ENCODE data around the gene RNF113A.
"Not testable (repeated sequence)": the region's sequence is repeated elsewhere in the genome, so short reads cannot be mapped to it uniquely, and the experiment has no call there.

Gene RNF113A

DNA sequence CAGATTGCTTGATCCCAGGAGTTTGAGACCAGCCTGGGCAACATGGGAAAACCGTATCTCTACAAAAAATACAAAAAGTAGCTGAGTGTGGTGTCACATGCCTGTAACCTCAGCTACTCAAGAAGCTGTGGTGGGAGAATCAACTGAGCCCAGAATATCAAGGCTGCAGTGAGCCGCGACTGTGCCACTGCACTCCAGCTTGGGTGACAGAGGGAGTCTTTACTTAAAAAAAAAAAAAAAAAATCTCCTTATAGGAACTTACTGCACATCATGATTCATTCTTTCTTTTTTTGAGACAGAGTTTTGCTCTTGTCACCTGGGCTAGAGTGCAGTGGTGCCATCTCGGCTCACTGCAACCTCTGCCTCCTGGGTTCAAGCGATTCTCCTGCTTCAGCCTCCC is 43.1 kb downstream of the RNF113A start:
- no peak for FAIRE-seq

DNA sequence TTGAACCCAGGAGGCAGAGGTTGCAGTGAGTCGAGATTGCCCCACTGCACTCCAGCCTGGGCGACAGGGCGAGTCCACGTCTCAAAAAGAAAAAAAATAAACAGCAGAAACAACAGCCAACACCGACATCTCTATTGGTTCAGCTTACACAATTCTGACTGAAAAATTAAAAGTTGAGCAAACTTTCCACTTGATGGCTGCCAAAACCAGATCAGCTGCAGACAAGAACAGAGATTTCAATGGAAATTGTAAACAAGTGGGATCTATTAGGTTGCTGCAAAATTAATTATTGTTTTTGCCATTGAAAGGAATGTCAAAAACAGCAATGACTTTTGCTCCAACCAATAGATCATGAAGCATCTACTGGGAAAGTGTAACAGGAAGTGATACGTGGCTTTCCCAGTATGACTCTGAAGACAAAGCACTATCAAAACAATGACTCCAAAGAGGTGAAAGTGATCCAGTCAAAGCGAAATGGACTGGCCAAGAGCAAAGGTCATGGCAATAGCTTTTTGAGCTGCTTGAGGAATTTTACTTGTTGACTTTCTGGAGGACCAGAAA is 45.1 kb downstream of the RNF113A start:
- FAIRE-seq, result no peak

DNA sequence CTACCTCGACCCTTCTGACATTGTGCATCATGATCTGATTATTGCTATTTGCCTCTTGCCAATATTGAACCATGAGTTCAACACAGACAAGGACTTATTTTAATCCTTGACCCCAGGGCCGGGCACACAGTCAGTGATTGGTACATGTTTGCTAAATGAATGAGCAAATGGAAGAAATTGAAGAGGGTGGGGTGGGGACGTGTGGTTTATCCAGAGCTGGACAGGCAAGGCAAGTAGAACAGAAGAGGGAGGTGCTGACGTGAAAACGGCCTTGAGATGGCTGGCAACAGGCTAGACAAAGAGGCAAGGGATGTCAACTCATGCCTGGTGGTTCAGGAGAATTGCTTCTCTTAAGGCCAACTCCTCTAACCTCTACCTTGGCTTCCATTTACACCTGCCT is 47.3 kb downstream of the RNF113A start:
- FAIRE-seq, result not testable (repeated sequence)

DNA sequence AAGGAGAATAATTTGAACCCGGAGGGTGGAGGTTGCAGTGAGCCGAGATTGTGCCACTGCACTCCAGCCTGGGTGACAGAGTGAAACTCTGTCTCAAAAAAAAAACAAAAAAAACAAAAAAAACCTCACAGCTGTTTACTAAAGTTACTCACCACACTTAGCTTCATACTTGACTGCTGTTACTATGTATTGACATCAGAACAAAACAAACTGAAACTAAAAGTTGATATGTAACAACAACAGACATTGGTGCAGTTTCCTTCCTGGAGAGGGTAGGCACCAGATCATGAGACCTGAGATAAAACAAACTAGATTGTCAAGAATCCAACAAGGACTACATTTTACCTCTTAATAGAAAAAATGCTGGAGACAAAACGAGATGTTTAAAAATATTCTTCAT is 49.8 kb downstream of the RNF113A start:
- not testable (repeated sequence) for FAIRE-seq

Data from endometrium (tissue), 2 donors.